CD4-positive, alpha-beta T cell (primary cell): Measurements from ENCODE around the gene AUTS2. TPM values are rescaled to one million over a fixed set of nuclear protein-coding genes. Genes with fewer than 3 reads are reported as not detected.

Source experiments
- ATAC-seq: fragments of 200-7000 bp; cut with Tn5 transposase; one replicate; pipeline ENCODE4 v1.10.0; 2022; ENCODE audit warnings: mild to moderate bottlenecking; ENCODE audit not compliant: poor library complexity
- CTCF ChIA-PET: fragments of 350-600 bp; sonication (Branson Sonifier 250); formaldehyde crosslinking; loops from one replicate; lab custom pipeline; 2021; ENCODE audit warnings: antibody characterized with exemption, inconsistent platforms; lab: Charles Lee
- POLR2A ChIA-PET: fragments of 350-600 bp; sonication (Branson Sonifier 250); formaldehyde crosslinking; loops from one replicate; lab custom pipeline; 2021; ENCODE audit warnings: antibody characterized with exemption, inconsistent platforms; lab: Charles Lee
- DNase-seq, 14 experiments: peaks; one replicate each; pipeline ENCODE4 v3.0.0-alpha.2; 2013 to 2020; ENCODE audit warnings: mixed read lengths in 2 of 14
- H3K27ac ChIP-seq, 2 donors: one replicate each; pipeline versions ENCODE4 v1.5.1 to v1.7.0; 2013; ENCODE audit warnings: low read length in 2 of 2, low read depth in 1 of 2, mild to moderate bottlenecking in 1 of 2
- H3K27me3 ChIP-seq, 2 experiments: 1 replicate in 1 of 2; 2 replicates in 1 of 2; pipeline versions ENCODE4 v1.6.1 to v1.7.0; 2013; ENCODE audit warnings: low read length in 2 of 2, control low read depth in 1 of 2, mild to moderate bottlenecking in 1 of 2, moderate library complexity in 1 of 2; ENCODE audit not compliant: insufficient read depth in 2 of 2, control insufficient read depth in 1 of 2
- H3K36me3 ChIP-seq: one replicate; pipeline ENCODE4 v1.6.1; 2013; ENCODE audit warnings: low read length, control low read depth; ENCODE audit not compliant: insufficient read depth
- H3K4me1 ChIP-seq: one replicate; pipeline ENCODE4 v1.6.1; 2013; ENCODE audit warnings: low read length, control low read depth; ENCODE audit not compliant: insufficient read depth
- H3K4me3 ChIP-seq: one replicate; pipeline ENCODE4 v1.5.1; 2013; ENCODE audit warnings: mild to moderate bottlenecking, low read length, moderate library complexity
- H3K9me3 ChIP-seq, 2 experiments: 1 replicate in 1 of 2; 2 replicates in 1 of 2; pipeline versions ENCODE4 v1.6.1 to v1.7.0; 2013; ENCODE audit warnings: low read length in 2 of 2, mild to moderate bottlenecking in 2 of 2, control low read depth in 1 of 2, moderate library complexity in 1 of 2; ENCODE audit not compliant: control insufficient read depth in 1 of 2, insufficient read depth in 1 of 2
- H3K27ac Mint-ChIP-seq: one replicate; pipeline ENCODE4 v1.8.0; 2020; ENCODE audit warnings: mixed read lengths
- H3K27me3 Mint-ChIP-seq: one replicate; pipeline ENCODE4 v1.8.0; 2021; ENCODE audit warnings: mixed read lengths
- H3K36me3 Mint-ChIP-seq: one replicate; pipeline ENCODE4 v1.8.0; 2021; ENCODE audit warnings: low read depth, mixed read lengths
- H3K4me1 Mint-ChIP-seq: one replicate; pipeline ENCODE4 v1.8.0; 2021; ENCODE audit warnings: low read depth, mixed read lengths
- H3K4me3 Mint-ChIP-seq: one replicate; pipeline ENCODE4 v1.8.0; 2020; ENCODE audit warnings: mild to moderate bottlenecking, mixed read lengths
- H3K9me3 Mint-ChIP-seq: one replicate; pipeline ENCODE4 v1.8.0; 2020; ENCODE audit warnings: mixed read lengths
- intact Hi-C, 2 experiments: fragments of 100-400 bp; cut with DNase I in 1 of 2; cut with micrococcal nuclease in 1 of 2; formaldehyde crosslinking; loops; one replicate each; pipeline versions ENCODE4 v1.15.1 to v1.9.0; 2023 to 2025; cut with DNase I, micrococcal nuclease
- total RNA-seq, 174 experiments: library from RNA in 2 of 174; stranded (reverse) in 2 of 174; gene quantifications; one replicate each; pipeline ENCODE4 v1.2.3 and lab custom pipeline; 2021 to 2026
- TF ChIP-seq, protein P1 (sequence below): fragments of 200-600 bp; IDR thresholded peaks from one replicate; pipeline ENCODE4 v1.8.0; 2022; ENCODE audit warnings: antibody characterized with exemption, mild to moderate bottlenecking

The AUTS2 gene
- total RNA-seq, 2 experiments from 2014 or later, result 43.6 to 47.6 TPM

DNA sequence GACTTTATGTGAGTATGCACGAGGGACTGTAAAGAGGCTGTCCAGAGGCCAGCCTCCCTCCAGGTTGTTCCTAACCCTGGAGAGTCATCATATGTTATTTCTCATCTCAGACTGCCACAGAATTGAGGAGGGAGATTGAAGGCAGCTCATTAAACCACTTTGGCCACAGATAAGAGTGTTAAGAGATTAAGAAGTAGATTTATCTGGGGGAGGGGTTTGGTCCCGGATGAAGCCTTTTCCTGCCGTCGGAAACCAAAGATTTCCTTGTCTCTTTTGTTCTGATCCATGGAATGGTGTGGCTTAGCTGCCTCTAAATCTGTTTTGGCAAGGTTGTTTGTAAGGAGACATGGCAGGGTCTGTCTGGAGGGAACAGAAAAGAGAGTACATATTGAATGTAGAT, 338.8 kb downstream of the AUTS2 start:
- ATAC-seq, result no peak
- TF ChIP-seq, protein P1, sequence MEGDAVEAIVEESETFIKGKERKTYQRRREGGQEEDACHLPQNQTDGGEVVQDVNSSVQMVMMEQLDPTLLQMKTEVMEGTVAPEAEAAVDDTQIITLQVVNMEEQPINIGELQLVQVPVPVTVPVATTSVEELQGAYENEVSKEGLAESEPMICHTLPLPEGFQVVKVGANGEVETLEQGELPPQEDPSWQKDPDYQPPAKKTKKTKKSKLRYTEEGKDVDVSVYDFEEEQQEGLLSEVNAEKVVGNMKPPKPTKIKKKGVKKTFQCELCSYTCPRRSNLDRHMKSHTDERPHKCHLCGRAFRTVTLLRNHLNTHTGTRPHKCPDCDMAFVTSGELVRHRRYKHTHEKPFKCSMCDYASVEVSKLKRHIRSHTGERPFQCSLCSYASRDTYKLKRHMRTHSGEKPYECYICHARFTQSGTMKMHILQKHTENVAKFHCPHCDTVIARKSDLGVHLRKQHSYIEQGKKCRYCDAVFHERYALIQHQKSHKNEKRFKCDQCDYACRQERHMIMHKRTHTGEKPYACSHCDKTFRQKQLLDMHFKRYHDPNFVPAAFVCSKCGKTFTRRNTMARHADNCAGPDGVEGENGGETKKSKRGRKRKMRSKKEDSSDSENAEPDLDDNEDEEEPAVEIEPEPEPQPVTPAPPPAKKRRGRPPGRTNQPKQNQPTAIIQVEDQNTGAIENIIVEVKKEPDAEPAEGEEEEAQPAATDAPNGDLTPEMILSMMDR, result no peak
- ChIA-PET CTCF (no interaction called here), POLR2A (no interaction called here)
- H3K9me3 ChIP-seq, result no peaks in the 10 kb centered on the region
- no peaks in the 10 kb centered on the region for H3K4me1 ChIP-seq
- no peak for DNase-seq
- no peaks in the 10 kb centered on the region for H3K36me3 Mint-ChIP-seq
- H3K4me3 Mint-ChIP-seq, result no peak overlapping the region
- no peaks in the 10 kb centered on the region for H3K27me3 Mint-ChIP-seq
- H3K9me3 Mint-ChIP-seq, result no peaks in the 10 kb centered on the region
- H3K4me3 ChIP-seq, result no peak overlapping the region
- peaks cover 16% of the 10 kb centered on the region for H3K4me1 Mint-ChIP-seq
- H3K27me3 ChIP-seq, result no peaks in the 10 kb centered on the region
- intact Hi-C loops, result no loop called here
- no peak overlapping the region for H3K27ac Mint-ChIP-seq
- H3K27ac ChIP-seq, result no peak overlapping the region
- no peaks in the 10 kb centered on the region for H3K36me3 ChIP-seq

DNA sequence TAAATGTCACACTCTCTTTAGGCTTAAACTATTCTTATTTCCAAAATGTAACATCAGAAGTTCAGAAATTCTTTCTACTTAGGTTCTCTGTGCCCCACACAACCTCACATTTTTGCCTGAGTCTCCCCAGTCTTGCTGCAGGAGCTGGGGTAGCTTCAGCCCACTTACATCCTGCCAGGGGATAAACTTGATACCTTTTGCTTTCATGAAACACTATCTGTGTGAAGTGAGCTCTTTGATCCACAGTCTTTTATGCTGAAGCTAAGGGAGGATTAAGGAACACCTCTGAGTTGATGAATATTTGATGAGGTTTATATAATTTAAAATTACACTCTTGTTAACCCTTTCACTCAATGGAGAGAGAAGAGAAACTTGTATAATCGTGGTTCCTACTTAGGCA, 341.0 kb downstream of the AUTS2 start:
- Mint-ChIP-seq H3K27ac (no peak overlapping the region), H3K4me3 (no peak overlapping the region), H3K36me3 (no peaks in the 10 kb centered on the region), H3K4me1 (peaks cover 16% of the 10 kb centered on the region), H3K9me3 (no peaks in the 10 kb centered on the region), H3K27me3 (no peaks in the 10 kb centered on the region)
- Histone ChIP-seq H3K27ac (no peak overlapping the region), H3K36me3 (no peaks in the 10 kb centered on the region), H3K9me3 (no peaks in the 10 kb centered on the region), H3K4me1 (no peaks in the 10 kb centered on the region), H3K4me3 (no peak overlapping the region), H3K27me3 (no peaks in the 10 kb centered on the region)
- no peak for DNase-seq
- no peak for ATAC-seq
- intact Hi-C loops, result no loop called here
- ChIA-PET POLR2A (no interaction called here), CTCF (no interaction called here)
- TF ChIP-seq, protein P1, result no peak

DNA sequence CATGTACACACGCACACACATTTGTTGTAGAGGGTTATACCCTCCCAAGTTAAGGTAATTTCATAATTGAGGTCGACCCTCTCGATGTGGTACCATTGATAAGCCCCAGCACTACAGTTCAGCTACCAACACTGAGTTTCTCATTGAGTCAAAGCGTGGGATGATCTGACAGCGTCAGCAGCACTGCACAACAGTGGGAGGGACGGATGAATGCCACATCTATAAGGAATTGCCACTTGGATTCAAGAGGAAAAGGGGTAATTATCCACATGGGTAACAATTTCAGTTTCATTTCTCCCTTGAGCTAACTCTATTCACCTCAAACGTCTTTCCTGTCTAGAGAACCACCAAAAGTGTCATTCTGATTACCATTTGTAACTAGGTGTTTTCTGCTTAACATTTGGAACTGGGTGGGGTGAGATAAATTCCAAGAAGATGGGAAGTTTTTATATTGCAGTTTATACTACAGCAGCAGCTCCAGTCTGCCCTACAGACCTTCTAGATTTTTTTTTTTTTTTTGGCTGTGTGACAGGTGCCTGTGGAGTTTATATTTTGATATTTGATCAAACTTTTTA, 342.9 kb downstream of the AUTS2 start:
- Histone ChIP-seq H3K36me3 (no peaks in the 10 kb centered on the region), H3K9me3 (no peaks in the 10 kb centered on the region), H3K27ac (no peak overlapping the region), H3K27me3 (no peaks in the 10 kb centered on the region), H3K4me3 (no peak overlapping the region), H3K4me1 (no peaks in the 10 kb centered on the region)
- ChIA-PET CTCF (no interaction called here), POLR2A (no interaction called here)
- intact Hi-C loops, result no loop called here
- Mint-ChIP-seq H3K4me1 (peaks cover 16% of the 10 kb centered on the region), H3K9me3 (no peaks in the 10 kb centered on the region), H3K27ac (no peak overlapping the region), H3K36me3 (no peaks in the 10 kb centered on the region), H3K4me3 (no peak overlapping the region), H3K27me3 (no peaks in the 10 kb centered on the region)
- no peak for ATAC-seq
- DNase-seq, result no peak
- TF ChIP-seq, protein P1, result no peak
